Measurements from ENCODE around the gene ADAMTSL2.
"Not testable (repeated sequence)": the region's sequence is repeated elsewhere in the genome, so short reads cannot be mapped to it uniquely, and the experiment has no call there.

The ADAMTSL2 gene

GRCh38 chr9:133558191-133559126 lies 24.0 kb downstream of the ADAMTSL2 start:
- peak; percentile 11 for DNase-seq (ENCODE audit: low spot score)

- DNase-seq (ENCODE audit: low spot score), result no peak
Measured at GRCh38 chr9:133560311-133560710, 25.8 kb downstream of the ADAMTSL2 start.

GRCh38 chr9:133560944-133561343 lies 26.4 kb downstream of the ADAMTSL2 start:
- no peak for DNase-seq (ENCODE audit: low spot score)

- DNase-seq (ENCODE audit: low spot score), result no peak
Measured at GRCh38 chr9:133561976-133562554, 27.6 kb downstream of the ADAMTSL2 start.

- no peak for DNase-seq (ENCODE audit: low spot score)
Measured at GRCh38 chr9:133562611-133563290, 28.2 kb downstream of the ADAMTSL2 start.

GRCh38 chr9:133563291-133563796 lies 28.8 kb downstream of the ADAMTSL2 start:
- DNase-seq (ENCODE audit: low spot score), result no peak

- DNase-seq (ENCODE audit: low spot score), result not testable (repeated sequence)
Measured at GRCh38 chr9:133563814-133564213, 29.3 kb downstream of the ADAMTSL2 start.

GRCh38 chr9:133564451-133565116 lies 30.1 kb downstream of the ADAMTSL2 start:
- no peak for DNase-seq (ENCODE audit: low spot score)

- no peak for DNase-seq (ENCODE audit: low spot score)
Measured at GRCh38 chr9:133566382-133566781, 31.9 kb downstream of the ADAMTSL2 start.

- DNase-seq (ENCODE audit: low spot score), result no peak
Measured at GRCh38 chr9:133566817-133567216, 32.3 kb downstream of the ADAMTSL2 start.

- DNase-seq (ENCODE audit: low spot score), result no peak
Measured at GRCh38 chr9:133568186-133568585, 33.7 kb downstream of the ADAMTSL2 start.

- DNase-seq (ENCODE audit: low spot score), result no peak
Measured at GRCh38 chr9:133569121-133569785, 34.7 kb downstream of the ADAMTSL2 start.

GRCh38 chr9:133569891-133570690 lies 35.6 kb downstream of the ADAMTSL2 start:
- no peak for DNase-seq (ENCODE audit: low spot score)

- no peak for DNase-seq (ENCODE audit: low spot score)
Measured at GRCh38 chr9:133570691-133571080, 36.2 kb downstream of the ADAMTSL2 start.

GRCh38 chr9:133571391-133571890 lies 36.9 kb downstream of the ADAMTSL2 start:
- DNase-seq (ENCODE audit: low spot score), result no peak

- DNase-seq (ENCODE audit: low spot score), result no peak
Measured at GRCh38 chr9:133571896-133572595, 37.5 kb downstream of the ADAMTSL2 start.

- no peak for DNase-seq (ENCODE audit: low spot score)
Measured at GRCh38 chr9:133572821-133573361, 38.4 kb downstream of the ADAMTSL2 start.

GRCh38 chr9:133573791-133574515 lies 39.4 kb downstream of the ADAMTSL2 start:
- DNase-seq (ENCODE audit: low spot score), result no peak

GRCh38 chr9:133574771-133575170 lies 40.3 kb downstream of the ADAMTSL2 start:
- DNase-seq (ENCODE audit: low spot score), result no peak
